Left hindlimb (tissue), 1 donor: ENCODE data around the gene SHD.

ENCODE experiments used
- DNase-seq: peaks from one replicate; pipeline ENCODE4 v3.0.0-alpha.2; 2018

The SHD gene

DNA sequence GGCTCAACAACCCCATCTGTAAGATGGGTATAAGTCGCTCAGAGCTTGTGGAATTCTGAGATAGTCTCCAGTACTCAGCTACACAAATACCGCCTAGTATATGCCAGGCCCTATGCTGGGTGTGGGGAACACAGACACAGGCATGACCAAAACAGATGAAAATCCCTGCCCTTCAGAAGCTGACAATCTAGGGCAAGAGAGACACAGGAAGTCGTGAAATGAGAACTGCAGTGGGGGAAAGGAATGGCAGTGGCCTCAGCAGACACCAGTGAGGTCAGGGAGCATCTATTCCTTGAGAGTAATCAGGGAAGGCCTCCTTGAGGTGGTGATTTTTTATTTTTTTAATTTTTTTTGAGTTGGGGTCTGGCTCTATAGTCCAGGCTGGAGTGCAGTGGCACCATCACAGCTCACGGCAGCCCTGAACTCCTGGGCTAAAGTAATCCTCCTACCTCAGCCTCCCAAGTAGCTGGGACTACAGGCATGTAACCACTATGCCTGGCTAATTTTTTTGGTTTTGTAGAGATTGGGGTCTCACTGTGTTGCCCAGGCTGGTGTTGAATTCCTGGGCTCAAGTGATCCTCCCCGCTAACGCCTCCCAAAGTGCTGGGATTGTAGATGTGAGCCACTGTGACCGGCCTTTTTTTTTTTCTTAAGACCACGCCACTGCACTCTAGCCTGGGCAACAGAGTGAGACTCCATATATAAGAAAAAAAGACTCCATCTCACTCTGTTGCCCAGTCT, 19.9 kb downstream of the SHD start:
- DNase-seq: no peak

DNA sequence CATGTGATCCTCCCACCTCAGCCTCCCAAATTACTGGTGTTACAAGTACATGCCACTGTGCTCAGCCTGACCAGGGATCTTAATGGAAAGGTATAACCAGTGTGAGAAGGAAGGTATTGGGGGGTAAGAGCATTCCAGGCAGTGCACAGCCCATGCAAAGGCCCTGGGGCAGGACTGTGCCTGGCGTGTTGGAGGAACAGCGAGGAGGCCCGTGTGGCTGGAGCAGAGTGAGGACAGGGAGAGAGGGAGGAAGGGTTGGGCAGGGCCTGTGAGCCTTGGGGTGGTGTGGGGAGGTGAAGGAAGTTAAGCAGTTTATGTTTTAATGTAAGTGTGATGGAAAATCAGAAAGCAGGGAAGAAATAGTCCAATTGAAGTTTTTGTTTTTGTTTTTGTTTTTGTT, 21.5 kb downstream of the SHD start:
- DNase-seq: no peak

DNA sequence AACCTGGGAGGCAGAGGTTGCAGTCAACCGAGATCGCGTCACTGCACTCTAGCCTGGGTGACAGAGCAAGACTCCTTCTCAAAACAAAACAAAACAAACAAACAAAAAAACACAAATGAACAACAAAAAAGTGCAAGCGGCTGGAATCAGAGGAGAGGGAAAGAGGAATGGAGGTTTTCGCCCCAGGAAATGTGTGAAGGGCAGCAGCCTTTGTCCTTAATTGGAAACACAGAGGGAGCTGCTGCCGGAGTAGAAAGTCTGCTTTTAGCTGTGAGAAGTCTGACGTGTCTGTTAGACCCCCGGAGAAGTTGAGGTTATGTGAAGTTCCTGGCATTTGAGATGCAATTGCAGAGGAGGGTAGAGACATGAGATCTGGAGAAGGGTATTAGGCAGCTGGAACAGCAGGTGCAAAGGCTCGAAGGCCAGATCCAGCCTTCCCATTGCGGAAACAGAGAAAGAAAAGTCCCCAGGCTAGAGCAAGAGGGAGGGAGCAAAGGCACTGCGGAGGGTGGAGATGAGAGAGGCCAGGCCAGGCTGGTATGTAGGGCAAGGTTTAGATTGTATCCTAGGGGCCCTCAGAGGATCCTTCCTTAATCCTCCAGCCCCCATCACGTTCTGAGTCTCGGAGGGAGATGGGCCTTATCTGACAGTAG, 22.6 kb downstream of the SHD start:
- no peak for DNase-seq

DNA sequence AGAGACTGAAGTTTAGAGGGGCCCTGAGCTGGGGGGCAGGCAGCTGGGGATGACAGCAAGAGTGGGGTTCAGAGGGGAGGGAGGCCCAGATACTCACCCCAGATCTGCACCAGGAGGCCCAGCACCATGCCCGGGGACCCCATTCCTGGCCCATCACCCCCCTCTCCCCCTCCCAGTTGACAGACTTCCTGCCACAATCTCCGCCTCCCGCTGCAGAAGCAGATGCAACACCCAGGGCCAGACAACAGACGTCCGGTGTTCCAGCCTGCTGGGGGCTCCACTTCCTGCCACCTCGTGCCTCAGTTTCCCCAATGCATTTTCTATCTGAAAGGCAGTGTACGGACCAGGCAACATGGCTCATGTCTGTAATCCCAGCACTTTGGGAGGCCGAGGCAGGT, 23.2 kb downstream of the SHD start, which contains the start of gene TMIGD2:
TSS of gene TMIGD2 (minus strand) at position 147 of the 398 bp plus-strand sequence. CDS start at position 143, 4 bp downstream.
- no peak for DNase-seq

DNA sequence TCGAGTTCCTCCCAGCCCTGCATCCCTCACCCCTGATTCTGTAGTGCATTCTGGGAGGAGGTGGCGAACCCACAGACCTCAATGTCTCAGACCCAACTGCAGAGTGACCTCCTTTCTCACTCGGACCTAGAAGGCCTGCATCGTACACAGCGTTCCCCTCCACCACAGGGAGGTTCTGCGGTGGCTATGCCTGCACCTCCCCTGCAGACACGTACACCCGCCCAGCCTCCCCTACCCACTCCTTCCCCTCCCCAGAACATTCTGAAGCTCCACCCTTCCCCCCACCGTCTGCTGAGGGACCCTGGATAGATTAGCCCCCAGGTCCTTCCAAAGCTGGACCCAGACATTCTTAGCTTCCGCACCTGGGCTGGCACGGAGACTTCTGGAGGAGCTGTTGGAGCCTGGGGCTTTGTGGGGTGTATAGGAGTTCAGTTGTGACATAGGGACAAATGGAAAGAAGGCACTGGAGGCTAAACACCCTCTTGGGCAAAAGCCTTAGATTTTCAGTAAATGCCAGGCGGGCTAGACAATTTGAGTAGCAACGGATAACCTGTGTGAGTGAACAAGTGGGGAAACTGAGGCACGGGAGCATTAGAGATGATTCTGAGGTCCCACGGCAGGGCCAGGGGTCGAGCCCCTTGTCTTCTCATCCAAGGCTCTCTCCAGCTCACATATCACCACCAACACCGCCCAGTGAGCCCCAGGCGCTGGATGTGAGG, 24.9 kb downstream of the SHD start:
- DNase-seq: no peak

DNA sequence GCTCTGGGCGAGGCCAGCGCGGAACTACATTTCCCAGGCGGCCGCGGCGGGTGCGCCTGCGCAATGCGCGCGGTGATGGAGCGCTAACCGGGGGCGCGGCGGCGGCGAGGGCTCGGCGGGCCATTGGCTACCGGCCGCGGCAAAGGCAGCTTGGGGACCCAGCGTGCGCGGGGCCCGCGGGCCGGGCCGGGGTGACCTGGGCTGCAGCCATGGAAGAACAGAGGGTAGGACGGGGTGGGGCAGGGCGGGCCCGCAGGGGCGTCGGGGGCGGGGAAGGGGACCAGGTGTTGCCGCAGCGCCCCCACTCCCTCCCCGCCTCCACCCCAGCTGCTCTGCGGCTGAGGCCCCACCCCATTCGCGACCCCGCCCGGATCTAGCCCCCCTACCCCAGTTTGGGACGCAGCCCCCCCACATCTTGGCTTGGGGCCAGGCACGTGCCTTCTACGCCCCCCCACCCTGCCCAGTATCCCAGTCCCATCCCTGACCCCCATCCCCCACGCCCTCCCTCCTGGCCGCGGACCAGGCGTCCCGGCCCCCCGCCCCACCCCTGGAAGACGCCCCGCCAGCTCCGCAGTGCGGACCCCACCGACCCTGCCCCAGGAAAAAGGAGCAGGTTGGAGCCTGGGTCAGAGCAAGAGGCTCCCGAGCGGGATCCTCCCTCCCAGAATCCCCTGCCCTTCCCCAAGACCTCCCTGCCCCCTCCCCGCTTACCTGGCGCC, 25.6 kb downstream of the SHD start, which contains the start of gene FSD1:
TSS of gene FSD1 (plus strand) at position 61 of the 719 bp plus-strand sequence. CDS start at position 210, 149 bp downstream.
- DNase-seq: no peak

DNA sequence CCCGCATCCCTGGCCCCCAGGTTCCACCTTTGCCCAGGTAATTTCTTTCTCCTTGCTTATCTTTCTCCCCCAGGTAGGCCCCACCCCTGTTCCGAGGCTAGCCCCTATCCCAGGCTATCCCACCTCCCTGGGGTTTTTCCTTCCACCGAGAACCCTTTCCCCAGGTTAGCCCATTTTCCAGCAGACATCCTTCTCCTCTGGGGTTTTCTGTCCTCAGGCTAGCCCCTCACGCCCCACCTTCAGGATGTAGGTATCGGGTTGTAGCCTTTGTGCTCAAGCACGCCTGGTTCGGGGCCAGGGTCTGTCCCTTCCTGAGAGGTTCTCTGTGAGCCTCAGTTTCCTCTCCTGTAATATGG, 26.2 kb downstream of the SHD start:
- DNase-seq: no peak

DNA sequence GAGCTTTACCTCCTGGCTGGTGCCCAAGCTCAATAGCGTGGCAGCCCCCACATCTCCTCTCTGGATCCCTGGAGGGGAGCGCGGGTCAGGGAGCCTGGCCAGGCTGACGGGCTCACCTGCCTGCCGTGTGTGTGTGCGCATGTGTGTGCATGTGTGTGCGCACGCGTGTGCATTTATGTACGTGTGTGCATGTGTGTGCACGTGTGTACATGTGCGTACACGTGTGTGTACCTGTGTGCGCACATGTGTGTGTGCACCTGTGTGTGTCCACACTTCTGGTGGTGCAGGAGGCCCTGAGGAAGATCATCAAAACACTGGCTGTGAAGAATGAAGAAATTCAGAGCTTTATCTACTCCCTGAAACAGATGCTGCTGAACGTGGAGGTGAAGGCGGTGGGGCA, 26.6 kb downstream of the SHD start:
- no peak for DNase-seq

DNA sequence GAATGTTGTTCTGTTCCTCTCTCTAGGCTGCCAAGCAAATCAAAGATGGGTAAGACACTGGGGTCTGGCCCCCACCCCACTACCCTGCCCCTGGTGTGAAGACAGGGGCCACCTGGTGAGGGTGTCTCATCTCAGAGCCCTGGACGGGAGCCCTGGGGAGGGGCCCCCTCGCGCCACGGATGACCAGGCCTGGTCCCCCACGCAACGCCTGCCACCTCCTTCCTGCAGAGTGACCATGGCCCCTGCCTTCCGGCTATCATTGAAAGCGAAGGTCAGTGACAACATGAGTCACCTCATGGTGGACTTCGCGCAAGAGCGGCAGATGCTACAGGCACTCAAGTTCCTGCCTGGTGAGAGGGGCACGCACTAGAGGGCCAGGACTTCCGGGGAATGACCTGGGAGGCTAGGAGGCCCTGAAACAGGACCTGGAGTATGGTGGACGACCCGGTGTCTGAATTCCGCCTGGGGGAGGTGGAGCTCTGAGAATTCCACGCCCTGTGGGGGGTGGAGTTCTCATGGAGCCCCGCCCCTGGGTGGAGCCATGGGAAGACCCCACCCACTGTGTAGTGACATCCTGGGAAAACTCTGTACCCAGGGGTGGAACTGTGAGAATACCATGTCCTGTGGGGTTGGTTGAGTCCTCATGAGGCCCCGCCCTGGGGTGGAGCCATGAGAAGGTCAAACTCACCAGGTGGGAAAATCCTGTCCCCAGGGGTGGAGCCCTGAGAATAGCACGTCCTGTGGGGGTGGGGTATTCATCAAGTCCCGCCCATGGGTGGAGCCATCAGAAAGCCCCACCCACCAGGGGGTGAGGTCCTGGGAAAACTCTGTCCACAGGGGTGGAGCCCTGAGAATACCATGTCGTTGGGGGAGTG, 31.4 kb downstream of the SHD start:
- DNase-seq: no peak

DNA sequence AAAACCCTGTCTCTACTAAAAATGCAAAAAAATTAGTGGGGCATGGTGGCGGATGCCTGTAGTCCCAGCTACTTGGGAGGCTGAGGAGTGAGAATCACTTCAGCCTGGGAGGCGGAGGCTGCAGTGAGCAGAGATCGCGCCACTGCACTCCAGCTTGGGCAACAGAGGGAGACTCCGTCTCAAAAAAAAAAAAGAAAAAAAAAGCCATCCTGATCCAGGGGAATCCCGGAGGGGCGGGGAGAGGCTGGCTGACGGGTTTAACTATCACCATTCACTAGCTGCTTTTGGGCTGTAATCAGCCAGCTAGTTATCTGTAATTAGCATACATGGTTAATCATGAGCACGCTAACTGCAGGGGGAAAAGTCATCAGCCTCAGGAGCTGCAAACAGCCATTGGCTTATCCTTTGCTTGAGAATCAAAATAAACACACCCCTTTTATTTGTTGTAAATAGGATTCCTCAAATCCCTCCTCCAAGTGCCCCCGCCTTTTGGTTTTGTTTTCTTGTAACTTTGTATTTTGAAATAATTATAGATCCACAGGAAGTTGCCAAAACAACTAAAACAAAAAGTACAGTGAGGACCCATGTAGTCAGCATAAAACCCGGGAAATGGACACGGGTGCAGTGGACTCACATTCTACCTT, 34.9 kb downstream of the SHD start:
- no peak for DNase-seq

DNA sequence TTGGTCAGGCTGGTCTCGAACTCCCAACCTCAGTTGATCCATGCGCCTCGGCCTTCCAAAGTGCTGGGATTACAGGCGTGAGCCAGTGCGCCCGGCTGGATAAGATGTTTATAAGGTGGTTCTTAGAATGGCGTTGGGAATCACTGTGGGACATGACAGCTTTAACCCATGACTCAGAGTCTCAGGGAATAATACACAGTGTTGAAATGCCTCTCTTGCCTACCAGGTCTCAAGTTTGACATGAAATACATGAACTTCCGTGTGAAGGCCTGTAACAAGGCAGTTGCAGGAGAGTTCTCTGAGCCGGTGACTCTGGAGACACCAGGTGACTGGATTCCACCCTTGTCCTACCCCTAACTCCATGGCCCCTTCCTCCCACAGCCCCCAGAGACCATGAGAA, 37.9 kb downstream of the SHD start:
- no peak for DNase-seq

DNA sequence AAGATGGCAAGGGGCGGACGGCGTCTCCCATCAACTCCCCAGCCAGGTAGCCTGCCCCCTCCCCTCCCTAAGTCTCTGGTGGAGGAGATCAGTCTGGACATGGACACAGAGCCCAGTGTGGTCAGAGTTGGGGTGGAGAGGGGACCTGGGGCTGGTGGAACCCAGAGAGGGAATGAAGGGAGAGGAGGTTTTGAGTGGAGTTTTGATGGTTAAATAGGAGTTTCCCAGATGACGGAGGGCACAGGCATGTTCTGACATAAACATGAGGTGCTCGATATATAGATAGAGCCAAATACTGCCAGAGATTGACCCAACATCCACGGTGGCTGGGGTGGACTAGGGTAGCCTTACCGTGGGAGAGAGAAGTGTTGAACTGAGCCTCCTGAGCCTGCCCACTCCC, 39.4 kb downstream of the SHD start:
- DNase-seq: no peak

DNA sequence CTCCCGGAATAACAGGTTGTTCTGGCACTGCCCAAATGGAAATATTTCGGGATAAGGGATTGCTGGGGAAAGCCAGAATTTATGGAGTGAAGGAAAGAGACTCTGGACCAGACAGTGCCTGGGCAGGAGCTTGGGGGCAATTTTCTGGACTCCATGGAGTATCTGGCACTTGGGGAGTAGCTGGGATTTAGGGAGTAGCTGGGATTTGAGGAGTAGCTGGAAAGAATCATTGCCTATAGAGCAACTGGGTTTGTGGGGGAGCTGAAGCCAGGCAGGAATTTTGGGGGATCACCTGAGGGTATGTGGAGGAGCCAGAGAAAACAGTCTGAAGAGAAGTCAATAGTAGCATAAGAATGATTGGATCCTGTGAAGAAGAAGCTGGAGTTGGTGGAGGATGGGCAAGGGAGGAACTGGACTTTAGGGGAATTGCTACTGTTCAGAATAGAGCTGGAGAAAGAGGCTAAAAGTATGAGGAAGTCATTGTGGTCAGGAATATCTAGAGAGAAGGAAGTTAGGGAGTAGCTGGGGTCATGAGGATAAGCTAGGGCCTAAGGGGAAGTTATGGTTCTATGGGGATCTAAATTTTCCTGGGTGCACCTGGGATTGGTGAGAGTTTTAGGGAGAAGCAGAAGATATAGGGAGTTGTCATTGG, 40.1 kb downstream of the SHD start:
- DNase-seq: no peak

DNA sequence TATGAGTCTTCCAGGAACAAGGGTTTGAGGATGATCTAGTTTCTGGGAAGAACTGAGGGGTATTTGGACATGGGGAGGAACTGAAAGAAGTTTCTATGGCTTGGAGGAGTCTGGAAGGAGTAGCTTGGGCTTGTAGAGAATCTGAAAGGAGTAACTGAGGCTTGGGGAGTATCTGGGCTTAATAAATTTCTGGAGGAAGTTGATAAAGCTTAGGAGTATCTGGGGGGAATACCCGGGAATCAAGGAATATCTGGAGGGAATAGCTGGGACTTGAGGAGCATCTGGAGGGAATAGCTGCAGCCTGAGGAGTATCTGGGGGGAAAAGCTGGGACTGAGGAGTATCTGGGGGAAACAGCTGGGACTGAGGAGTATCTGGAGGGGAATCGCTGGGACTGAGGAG, 41.4 kb downstream of the SHD start:
- DNase-seq: no peak

DNA sequence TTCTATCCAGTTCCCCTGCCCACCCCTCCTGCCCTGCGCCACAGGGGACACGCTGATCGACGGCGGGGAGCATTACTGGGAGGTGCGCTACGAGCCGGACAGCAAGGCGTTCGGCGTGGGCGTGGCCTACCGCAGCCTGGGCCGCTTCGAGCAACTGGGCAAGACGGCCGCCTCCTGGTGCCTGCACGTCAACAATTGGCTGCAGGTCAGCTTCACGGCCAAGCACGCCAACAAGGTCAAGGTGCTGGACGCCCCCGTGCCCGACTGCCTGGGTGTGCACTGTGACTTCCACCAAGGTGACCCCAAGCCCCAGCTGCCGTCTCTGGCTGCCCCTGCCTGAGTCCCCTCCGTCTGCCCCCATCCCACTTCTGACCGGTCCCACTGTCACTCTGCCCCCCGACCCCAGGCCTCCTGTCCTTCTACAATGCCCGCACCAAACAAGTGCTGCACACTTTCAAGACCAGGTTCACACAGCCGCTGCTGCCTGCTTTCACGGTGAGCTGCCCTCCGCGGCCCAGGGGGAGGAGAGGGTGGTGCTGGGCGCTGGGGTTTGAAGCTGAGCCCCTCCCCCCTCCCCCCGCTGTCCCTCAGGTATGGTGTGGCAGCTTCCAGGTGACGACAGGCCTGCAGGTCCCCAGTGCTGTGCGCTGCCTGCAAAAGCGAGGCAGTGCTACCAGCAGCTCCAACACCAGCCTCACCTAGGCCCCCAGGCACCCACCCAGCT, 44.0 kb downstream of the SHD start:
- DNase-seq: no peak

DNA sequence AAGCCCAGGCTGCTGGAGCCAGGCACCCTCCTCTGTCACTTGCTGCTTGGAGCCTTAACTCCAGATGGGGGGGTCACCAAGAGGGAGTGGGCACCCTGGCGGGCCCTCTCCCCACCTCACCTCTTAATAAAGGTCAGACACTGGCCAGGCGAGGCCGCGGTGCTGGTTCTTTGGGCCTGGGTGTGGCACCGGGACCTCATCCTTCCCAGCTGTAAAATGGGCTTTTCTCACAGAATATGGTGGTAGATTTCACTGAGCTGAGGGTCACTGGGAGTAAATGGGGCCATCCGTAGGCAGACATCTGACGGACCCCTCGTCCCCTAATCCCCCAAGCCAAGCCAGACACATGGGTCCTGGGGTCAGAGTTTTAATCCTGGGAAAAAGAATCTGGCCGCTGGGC, 44.6 kb downstream of the SHD start:
- DNase-seq: no peak

DNA sequence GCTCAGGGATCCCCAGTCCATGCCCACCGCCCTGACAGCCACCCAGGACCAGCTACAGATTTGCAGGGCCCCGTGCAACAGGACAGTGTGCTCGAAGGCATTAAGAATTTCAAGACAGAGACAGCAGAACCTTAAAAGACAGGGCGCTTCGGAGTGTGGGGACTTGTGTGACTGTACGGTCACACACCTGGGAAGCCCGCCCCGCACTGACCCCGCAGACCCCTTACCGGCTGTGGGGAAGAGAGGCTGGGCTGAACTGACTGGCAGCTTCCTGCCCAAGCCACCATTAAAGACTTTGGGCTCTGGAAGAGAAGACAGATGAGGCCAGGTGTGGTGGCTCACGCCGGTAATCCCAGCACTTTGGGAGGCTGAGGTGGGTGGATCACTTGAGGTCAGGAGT, 45.2 kb downstream of the SHD start:
- DNase-seq: no peak

DNA sequence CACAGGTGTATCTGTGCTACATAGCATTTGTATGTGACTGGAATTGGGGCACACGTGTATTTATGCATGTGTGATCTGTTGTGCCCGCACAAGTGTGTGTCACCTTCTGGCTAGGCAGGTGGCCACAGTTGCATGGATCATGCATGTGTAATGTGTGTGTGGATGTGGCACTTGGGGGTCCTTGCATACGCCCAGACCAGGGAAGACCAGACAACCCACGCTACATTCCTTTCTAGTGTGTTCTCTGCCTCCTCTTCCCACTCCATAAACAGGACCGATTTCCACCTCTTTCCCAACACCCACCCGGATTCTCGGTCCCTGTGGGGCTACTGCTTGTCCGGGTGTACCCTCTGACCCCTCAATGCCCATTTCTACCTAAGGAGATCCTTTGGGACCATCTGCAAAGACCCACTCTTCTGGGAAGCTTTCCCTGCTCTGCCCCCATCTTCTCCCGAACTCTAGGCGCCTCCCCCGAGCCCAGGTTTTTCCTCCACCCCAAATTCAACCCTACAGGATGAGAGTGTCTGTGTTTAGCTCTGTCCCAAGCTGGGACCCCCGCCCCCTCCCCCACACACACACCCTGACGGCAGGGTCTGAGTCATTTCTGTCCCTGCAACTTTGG, 47.3 kb downstream of the SHD start:
- DNase-seq: no peak

DNA sequence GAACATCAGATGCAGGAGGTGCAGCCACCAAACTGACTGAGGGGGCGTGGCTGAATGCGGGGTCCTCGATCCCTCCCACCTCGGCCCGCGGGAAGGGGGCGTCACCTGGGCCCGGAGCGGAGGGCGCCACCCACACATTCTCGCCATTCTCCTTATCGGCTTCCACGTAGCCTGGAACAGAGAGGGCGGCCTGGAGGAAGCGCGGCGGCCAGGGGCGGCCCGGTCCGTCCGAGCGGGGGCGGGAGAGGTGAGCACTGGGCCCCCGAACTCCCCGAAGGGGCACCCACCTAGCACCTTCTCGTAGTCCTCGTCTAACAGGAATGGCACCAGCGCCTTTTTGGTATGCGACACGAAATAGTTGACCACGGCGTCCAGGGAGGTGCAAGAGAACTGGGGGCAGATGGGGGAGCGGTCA, 47.8 kb downstream of the SHD start:
- no peak for DNase-seq
